ENCODE data around the gene DRC7.

DRC7 gene

DNA sequence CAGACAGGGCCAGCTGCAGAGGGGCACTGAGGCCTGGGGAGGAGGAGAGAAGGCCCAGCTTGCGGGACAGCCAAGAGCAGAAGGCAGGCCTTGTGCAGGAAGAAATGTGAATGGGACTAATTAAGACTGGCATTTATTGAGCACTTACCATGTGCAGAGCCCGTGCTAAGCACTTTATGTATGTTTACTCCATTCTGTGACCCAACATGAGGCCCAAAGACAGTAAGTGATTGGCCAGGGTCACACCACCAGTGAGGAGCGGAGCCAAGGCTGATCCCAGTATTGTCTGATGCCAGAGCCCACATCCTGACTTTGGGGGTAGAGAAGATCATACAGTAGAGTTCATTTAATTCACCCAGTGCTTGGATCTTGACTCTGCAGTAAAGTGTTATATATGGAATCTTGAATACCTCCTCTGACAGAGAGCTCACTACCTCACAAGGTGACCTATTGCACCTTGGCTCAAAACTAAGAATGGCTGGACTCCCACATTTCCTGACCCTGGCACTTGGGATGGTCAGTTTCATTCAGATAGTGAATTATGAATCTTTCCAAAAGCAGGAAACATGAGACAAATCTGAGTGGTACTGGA is 54.6 kb downstream of the DRC7 start:
- H3K4me3 ChIP-seq (replicated peaks in 1 of 2; ENCODE audit: low read depth in 2 of 2, low read length in 2 of 2): no peak overlapping the region
- TF ChIP-seq, protein P1, sequence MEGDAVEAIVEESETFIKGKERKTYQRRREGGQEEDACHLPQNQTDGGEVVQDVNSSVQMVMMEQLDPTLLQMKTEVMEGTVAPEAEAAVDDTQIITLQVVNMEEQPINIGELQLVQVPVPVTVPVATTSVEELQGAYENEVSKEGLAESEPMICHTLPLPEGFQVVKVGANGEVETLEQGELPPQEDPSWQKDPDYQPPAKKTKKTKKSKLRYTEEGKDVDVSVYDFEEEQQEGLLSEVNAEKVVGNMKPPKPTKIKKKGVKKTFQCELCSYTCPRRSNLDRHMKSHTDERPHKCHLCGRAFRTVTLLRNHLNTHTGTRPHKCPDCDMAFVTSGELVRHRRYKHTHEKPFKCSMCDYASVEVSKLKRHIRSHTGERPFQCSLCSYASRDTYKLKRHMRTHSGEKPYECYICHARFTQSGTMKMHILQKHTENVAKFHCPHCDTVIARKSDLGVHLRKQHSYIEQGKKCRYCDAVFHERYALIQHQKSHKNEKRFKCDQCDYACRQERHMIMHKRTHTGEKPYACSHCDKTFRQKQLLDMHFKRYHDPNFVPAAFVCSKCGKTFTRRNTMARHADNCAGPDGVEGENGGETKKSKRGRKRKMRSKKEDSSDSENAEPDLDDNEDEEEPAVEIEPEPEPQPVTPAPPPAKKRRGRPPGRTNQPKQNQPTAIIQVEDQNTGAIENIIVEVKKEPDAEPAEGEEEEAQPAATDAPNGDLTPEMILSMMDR (IDR thresholded peaks at IDR 0.05; ENCODE audit: low read depth, low read length): no peak
- no peak for DNase-seq (ENCODE audit: low read depth in 2 of 2)

DNA sequence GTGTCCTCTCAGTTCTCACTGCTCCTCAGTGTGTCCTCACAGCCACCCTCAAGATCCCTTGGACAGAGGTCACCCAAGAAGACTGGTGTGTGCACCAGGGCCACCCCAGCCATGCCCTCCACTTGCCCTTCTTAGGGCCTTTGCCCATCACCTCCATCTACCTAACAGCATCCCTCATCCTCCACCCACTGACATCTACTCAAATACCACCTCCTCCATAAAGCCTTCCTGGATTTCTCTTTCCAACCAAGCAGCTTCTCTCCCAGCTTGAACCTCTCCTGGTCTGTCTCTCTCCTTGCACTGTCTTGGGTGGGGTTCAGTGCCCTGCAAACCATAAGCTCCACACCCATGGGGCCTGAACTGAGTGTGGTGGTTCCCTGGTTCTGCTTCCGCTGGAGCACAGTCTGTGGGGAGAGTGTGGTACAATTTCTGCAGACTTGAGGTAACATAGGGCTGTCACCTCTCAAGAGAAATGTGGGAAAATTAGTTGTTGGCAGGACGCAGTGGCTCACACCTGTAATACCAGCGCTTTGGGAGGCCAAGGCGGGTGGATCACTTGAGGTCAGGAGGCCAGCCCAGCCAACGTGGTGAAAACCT is 55.3 kb downstream of the DRC7 start:
- H3K4me3 ChIP-seq (replicated peaks in 1 of 2; ENCODE audit: low read depth in 2 of 2, low read length in 2 of 2): no peak overlapping the region
- TF ChIP-seq, protein P1 (IDR thresholded peaks at IDR 0.05; ENCODE audit: low read depth, low read length): no peak
- no peak for DNase-seq (ENCODE audit: low read depth in 2 of 2)

DNA sequence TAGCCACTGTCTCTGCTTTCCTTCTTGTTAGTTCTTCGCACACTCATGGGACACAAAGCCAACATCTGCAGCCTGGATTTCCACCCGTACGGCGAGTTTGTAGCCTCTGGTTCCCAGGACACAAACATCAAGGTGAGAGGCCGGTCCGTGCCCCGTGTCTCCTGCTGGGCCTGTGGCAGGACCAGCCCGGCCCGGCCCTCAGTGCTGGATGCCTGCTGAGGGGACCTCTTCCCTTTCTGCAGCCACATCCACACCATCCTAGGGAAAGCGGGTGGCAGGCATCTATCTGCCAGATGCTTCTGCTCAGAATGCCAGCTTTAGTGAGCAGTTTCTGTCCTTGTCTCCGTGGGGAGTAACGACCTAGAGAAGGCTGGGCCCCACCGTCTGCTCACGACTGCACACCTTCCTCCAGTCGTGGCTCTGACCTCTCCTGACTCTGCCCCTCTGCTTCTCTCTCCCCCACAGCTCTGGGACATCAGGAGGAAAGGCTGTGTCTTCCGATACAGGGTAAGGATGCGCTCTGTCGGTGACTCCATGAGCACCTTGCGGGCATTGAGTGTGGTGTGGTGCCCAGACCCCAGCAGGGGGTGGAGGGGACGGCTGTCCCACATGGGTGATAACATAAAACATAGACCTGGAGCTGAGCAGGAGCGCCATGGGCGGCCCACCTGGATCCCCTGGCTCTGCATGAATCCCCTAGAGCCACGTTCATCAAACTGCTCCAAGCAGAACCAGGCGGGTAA is 56.4 kb downstream of the DRC7 start:
- DNase-seq (ENCODE audit: low read depth in 2 of 2): no peak
- no peak overlapping the region for H3K4me3 ChIP-seq (replicated peaks in 1 of 2; ENCODE audit: low read depth in 2 of 2, low read length in 2 of 2)
- TF ChIP-seq, protein P1 (IDR thresholded peaks at IDR 0.05; ENCODE audit: low read depth, low read length): no peak

DNA sequence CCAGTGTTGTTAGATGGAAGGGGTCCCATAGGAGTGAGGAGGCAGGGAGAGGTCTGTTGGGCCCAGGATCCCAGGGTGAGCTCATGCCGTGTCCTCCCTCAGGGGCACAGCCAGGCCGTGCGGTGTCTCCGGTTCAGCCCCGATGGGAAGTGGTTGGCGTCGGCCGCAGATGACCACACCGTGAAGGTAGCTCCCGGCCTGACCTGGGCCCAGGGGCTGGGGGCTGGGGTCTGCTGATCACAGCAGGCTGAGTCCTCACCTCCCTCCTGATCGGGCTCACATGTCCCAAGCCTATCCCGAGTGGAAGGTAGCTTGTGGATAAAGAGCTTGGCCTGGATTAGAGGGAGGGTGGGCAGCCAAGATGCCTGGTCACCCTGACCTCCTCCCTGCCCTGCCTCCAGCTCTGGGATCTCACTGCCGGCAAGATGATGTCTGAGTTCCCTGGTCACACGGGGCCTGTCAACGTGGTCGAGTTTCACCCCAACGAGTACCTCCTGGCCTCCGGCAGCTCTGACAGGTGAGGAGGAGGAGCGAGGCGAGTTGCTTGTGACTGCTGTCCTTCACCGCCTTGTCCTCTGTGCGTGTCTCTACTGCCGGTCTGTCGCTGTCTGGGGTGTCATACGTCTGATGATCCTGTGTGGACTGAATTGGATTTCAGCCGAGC is 57.1 kb downstream of the DRC7 start:
- TF ChIP-seq, protein P1 (IDR thresholded peaks at IDR 0.05; ENCODE audit: low read depth, low read length): no peak
- no peak overlapping the region for H3K4me3 ChIP-seq (replicated peaks in 1 of 2; ENCODE audit: low read depth in 2 of 2, low read length in 2 of 2)
- no peak for DNase-seq (ENCODE audit: low read depth in 2 of 2)

DNA sequence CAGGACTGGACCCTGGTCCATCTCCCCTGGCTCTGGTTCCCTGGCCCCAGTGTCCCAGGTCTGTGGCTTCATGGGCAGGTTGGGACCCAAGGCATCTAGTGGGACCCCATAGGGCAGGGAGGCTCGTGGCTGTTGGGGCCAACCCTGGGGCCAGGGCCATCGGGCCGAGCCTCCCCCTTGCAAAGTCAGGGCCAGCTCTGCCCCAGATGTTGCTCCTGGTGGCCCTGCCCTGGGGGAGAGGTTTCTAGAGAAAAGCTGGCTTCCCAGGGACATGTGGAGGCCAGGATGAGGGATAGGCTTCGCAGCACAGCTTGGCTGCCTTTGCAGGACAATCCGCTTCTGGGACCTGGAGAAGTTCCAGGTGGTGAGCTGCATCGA is 57.6 kb downstream of the DRC7 start:
- TF ChIP-seq, protein P1 (IDR thresholded peaks at IDR 0.05; ENCODE audit: low read depth, low read length): no peak
- DNase-seq (ENCODE audit: low read depth in 2 of 2): no peak
- H3K4me3 ChIP-seq (replicated peaks in 1 of 2; ENCODE audit: low read depth in 2 of 2, low read length in 2 of 2): no peak overlapping the region

DNA sequence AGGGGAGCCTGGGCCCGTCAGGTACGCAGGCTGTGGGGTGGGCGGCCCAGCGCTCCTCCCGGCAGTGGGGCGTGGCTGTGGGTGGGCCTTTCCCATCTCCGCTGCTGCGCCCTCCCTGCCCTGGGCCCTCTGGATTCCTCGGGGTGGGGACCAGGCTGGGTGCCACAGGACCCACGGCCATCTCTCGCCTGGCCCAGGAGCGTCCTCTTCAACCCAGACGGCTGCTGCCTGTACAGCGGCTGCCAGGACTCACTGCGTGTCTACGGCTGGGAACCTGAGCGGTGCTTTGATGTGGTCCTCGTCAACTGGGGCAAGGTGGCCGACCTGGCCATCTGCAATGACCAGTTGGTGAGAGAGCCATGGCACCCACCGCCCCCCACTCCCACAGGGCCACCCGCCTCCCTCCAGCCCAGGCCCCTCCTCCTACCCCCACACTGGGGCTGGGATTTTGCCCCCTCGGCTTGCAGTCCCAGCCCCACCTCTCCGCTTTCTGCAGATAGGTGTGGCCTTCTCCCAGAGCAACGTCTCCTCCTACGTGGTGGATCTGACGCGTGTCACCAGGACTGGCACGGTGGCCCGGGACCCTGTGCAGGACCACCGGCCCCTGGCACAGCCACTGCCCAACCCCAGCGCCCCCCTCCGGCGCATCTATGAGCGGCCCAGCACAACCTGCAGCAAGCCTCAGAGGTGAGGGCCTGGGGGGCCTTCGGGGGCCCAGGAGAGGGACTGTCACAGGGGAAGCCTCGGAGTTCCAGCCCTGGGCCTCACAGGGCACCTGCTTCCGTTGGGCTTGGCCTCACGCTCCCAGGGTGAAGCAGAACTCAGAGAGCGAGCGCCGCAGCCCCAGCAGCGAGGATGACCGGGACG is 58.2 kb downstream of the DRC7 start:
- no peak for DNase-seq (ENCODE audit: low read depth in 2 of 2)
- TF ChIP-seq, protein P1 (IDR thresholded peaks at IDR 0.05; ENCODE audit: low read depth, low read length): no peak
- no peak overlapping the region for H3K4me3 ChIP-seq (replicated peaks in 1 of 2; ENCODE audit: low read depth in 2 of 2, low read length in 2 of 2)
